K562 (cell line): ENCODE measurements around the gene SIKE1. TPM values are rescaled to one million over a fixed set of nuclear protein-coding genes. Genes with fewer than 3 reads are reported as not detected.

ENCODE experiments used
- ARHGAP35 ChIP-seq: fragments of 450-650 bp; IDR thresholded peaks from 2 replicates; pipeline ENCODE4 v1.6.1; 2018; ENCODE audit not compliant: partially characterized antibody
- CREM ChIP-seq: IDR thresholded peaks from 2 replicates; pipeline ENCODE4 v1.6.1; 2014; ENCODE audit warnings: antibody characterized with exemption, low read depth
- GATAD2B ChIP-seq: fragments of 450-650 bp; IDR thresholded peaks from 2 replicates; pipeline ENCODE4 v1.6.1; 2017; ENCODE audit warnings: mild to moderate bottlenecking, borderline replicate concordance
- POU5F1 ChIP-seq: fragments of 150-350 bp; IDR thresholded peaks from 2 replicates; pipeline ENCODE4 v1.6.1; 2014; ENCODE audit warnings: borderline replicate concordance, low read length, low read depth, mild to moderate bottlenecking; ENCODE audit not compliant: partially characterized antibody
- ZNF3 ChIP-seq: fragments of 250-450 bp; sonication (Bioruptor Pico); IDR thresholded peaks from 2 replicates; pipeline ENCODE4 v1.5.0; 2021; ENCODE audit warnings: mild to moderate bottlenecking, moderate library complexity
- ZNF384 ChIP-seq: IDR thresholded peaks from 2 replicates; pipeline ENCODE4 v1.6.1; 2012; ENCODE audit warnings: low read depth, low read length, improper control_type of control experiment
- polyA plus RNA-seq, 8 experiments: library from polyadenylated mRNA; depleted of rRNA in 4 of 8; stranded (reverse) in 5 of 8; unstranded in 3 of 8; fragments of >200 nt; fragmentation: Nextera tagmentation in 2 of 8; fragmentation: Illumina TruSeq in 1 of 8; extraction: Ambion mirVana in 2 of 8; extraction: Trizol in 1 of 8; gene quantifications; 2 replicates each; pipeline versions ENCODE4 v1.2.1 to v1.2.3, GENCODE V29; 2011 to 2014; ENCODE audit warnings: inconsistent platforms in 1 of 8, missing spikeins in 1 of 8
- total RNA-seq, 7 experiments: library from RNA; depleted of rRNA in 6 of 7; stranded (reverse); fragments of >200 nt in 6 of 7; fragmentation: Illumina TruSeq in 2 of 7; extraction: Trizol in 2 of 7; gene quantifications; 2 replicates each; pipeline versions ENCODE4 v1.2.1 to v1.2.3, GENCODE V29; 2011 to 2021; ENCODE audit warnings: low replicate concordance in 1 of 7
- TF ChIP-seq, protein P1 (sequence below): sonication (generic); formaldehyde crosslinking; IDR thresholded peaks from 2 replicates; pipeline ENCODE4 v1.8.1; 2023; ENCODE audit warnings: mild to moderate bottlenecking, missing genetic modification reagents
- TF ChIP-seq, protein P2 (sequence below): sonication (generic); formaldehyde crosslinking; IDR thresholded peaks from 2 replicates; pipeline ENCODE4 v1.8.0; 2022; ENCODE audit warnings: mild to moderate bottlenecking, missing genetic modification reagents
- TF ChIP-seq, protein P3 (sequence below): fragments of 450-650 bp; IDR thresholded peaks from one replicate; pipeline ENCODE4 v1.6.1; 2018; ENCODE audit warnings: mild to moderate bottlenecking, moderate library complexity; ENCODE audit not compliant: partially characterized antibody
- TF ChIP-seq, protein P4 (sequence below): fragments of 450-650 bp; IDR thresholded peaks from 2 replicates; pipeline ENCODE4 v1.6.1; 2017; ENCODE audit warnings: antibody characterized with exemption, mild to moderate bottlenecking
- TF ChIP-seq, protein P5 (sequence below): fragments of 450-650 bp; IDR thresholded peaks from 2 replicates; pipeline ENCODE4 v1.7.1; 2018; ENCODE audit warnings: mild to moderate bottlenecking, low read depth; ENCODE audit not compliant: partially characterized antibody

The SIKE1 gene
- total and polyA plus RNA-seq, 9 of the 15 experiments (the other 6 are each of a cell fraction or from before 2014, with no cell fraction given): 21.8 to 144 (median 76.3) TPM

DNA sequence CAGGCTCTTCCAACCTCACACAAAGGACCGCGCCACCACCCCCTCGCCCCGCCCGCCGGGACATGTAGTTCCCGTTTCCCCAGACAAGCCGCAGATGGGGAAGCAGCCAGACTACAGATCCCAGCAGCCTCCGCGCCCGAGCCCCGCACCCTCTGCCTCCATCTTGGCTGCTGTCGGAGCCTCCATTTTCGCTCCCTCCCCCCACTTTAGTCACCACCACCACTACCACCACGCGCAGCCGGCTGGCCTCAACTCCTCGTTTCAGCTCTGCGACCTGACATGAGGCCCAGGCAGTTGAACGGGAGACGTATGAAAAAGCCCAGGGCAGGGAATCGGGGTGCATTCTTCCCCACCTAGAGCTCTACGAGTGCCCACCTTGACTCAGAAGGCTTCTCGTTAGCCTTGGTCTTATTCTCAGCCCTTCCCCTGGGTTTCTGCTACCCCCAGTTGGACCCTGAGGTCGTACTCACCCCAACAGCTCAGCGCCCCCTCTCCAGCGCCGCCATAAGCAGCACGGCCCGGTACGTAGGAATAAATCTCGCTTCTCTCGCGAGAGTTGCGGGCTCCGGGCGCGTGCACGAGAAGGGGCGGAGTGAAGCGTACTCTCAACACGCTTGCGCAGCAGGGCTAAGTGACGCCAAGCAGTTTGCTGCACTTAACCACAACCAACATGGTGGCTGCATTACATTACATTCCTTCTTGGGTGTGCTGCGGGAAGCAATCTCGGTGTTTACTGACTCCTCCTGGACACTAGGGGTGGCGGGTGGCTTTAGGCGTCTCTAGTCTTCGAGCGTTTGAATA, 22.8 kb downstream of the SIKE1 start, which contains the start of gene CSDE1 (continued):
- TF ChIP-seq ARHGAP35 (peak; percentile 93), POU5F1 (peak; percentile 65), ZNF384 (no peak), CREM (peak; percentile 91), GATAD2B (no peak), ZNF3 (CRISPR knock-in tag) (no peak)
- TF ChIP-seq, protein P1, sequence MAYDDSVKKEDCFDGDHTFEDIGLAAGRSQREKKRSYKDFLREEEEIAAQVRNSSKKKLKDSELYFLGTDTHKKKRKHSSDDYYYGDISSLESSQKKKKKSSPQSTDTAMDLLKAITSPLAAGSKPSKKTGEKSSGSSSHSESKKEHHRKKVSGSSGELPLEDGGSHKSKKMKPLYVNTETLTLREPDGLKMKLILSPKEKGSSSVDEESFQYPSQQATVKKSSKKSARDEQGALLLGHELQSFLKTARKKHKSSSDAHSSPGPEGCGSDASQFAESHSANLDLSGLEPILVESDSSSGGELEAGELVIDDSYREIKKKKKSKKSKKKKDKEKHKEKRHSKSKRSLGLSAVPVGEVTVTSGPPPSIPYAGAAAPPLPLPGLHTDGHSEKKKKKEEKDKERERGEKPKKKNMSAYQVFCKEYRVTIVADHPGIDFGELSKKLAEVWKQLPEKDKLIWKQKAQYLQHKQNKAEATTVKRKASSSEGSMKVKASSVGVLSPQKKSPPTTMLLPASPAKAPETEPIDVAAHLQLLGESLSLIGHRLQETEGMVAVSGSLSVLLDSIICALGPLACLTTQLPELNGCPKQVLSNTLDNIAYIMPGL: no peak; the same call in 1 of the 2 replicates
- TF ChIP-seq, protein P2, sequence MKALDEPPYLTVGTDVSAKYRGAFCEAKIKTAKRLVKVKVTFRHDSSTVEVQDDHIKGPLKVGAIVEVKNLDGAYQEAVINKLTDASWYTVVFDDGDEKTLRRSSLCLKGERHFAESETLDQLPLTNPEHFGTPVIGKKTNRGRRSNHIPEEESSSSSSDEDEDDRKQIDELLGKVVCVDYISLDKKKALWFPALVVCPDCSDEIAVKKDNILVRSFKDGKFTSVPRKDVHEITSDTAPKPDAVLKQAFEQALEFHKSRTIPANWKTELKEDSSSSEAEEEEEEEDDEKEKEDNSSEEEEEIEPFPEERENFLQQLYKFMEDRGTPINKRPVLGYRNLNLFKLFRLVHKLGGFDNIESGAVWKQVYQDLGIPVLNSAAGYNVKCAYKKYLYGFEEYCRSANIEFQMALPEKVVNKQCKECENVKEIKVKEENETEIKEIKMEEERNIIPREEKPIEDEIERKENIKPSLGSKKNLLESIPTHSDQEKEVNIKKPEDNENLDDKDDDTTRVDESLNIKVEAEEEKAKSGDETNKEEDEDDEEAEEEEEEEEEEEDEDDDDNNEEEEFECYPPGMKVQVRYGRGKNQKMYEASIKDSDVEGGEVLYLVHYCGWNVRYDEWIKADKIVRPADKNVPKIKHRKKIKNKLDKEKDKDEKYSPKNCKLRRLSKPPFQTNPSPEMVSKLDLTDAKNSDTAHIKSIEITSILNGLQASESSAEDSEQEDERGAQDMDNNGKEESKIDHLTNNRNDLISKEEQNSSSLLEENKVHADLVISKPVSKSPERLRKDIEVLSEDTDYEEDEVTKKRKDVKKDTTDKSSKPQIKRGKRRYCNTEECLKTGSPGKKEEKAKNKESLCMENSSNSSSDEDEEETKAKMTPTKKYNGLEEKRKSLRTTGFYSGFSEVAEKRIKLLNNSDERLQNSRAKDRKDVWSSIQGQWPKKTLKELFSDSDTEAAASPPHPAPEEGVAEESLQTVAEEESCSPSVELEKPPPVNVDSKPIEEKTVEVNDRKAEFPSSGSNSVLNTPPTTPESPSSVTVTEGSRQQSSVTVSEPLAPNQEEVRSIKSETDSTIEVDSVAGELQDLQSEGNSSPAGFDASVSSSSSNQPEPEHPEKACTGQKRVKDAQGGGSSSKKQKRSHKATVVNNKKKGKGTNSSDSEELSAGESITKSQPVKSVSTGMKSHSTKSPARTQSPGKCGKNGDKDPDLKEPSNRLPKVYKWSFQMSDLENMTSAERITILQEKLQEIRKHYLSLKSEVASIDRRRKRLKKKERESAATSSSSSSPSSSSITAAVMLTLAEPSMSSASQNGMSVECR: peak; percentile 60
- TF ChIP-seq, protein P3, sequence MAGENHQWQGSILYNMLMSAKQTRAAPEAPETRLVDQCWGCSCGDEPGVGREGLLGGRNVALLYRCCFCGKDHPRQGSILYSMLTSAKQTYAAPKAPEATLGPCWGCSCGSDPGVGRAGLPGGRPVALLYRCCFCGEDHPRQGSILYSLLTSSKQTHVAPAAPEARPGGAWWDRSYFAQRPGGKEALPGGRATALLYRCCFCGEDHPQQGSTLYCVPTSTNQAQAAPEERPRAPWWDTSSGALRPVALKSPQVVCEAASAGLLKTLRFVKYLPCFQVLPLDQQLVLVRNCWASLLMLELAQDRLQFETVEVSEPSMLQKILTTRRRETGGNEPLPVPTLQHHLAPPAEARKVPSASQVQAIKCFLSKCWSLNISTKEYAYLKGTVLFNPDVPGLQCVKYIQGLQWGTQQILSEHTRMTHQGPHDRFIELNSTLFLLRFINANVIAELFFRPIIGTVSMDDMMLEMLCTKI: no peak
- TF ChIP-seq, protein P4, sequence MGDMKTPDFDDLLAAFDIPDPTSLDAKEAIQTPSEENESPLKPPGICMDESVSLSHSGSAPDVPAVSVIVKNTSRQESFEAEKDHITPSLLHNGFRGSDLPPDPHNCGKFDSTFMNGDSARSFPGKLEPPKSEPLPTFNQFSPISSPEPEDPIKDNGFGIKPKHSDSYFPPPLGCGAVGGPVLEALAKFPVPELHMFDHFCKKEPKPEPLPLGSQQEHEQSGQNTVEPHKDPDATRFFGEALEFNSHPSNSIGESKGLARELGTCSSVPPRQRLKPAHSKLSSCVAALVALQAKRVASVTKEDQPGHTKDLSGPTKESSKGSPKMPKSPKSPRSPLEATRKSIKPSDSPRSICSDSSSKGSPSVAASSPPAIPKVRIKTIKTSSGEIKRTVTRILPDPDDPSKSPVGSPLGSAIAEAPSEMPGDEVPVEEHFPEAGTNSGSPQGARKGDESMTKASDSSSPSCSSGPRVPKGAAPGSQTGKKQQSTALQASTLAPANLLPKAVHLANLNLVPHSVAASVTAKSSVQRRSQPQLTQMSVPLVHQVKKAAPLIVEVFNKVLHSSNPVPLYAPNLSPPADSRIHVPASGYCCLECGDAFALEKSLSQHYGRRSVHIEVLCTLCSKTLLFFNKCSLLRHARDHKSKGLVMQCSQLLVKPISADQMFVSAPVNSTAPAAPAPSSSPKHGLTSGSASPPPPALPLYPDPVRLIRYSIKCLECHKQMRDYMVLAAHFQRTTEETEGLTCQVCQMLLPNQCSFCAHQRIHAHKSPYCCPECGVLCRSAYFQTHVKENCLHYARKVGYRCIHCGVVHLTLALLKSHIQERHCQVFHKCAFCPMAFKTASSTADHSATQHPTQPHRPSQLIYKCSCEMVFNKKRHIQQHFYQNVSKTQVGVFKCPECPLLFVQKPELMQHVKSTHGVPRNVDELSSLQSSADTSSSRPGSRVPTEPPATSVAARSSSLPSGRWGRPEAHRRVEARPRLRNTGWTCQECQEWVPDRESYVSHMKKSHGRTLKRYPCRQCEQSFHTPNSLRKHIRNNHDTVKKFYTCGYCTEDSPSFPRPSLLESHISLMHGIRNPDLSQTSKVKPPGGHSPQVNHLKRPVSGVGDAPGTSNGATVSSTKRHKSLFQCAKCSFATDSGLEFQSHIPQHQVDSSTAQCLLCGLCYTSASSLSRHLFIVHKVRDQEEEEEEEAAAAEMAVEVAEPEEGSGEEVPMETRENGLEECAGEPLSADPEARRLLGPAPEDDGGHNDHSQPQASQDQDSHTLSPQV: peak; percentile 50; the same call in 1 of the 2 replicates
- TF ChIP-seq, protein P5, sequence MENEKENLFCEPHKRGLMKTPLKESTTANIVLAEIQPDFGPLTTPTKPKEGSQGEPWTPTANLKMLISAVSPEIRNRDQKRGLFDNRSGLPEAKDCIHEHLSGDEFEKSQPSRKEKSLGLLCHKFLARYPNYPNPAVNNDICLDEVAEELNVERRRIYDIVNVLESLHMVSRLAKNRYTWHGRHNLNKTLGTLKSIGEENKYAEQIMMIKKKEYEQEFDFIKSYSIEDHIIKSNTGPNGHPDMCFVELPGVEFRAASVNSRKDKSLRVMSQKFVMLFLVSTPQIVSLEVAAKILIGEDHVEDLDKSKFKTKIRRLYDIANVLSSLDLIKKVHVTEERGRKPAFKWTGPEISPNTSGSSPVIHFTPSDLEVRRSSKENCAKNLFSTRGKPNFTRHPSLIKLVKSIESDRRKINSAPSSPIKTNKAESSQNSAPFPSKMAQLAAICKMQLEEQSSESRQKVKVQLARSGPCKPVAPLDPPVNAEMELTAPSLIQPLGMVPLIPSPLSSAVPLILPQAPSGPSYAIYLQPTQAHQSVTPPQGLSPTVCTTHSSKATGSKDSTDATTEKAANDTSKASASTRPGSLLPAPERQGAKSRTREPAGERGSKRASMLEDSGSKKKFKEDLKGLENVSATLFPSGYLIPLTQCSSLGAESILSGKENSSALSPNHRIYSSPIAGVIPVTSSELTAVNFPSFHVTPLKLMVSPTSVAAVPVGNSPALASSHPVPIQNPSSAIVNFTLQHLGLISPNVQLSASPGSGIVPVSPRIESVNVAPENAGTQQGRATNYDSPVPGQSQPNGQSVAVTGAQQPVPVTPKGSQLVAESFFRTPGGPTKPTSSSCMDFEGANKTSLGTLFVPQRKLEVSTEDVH: no peak
